PC-9 (cell line): ENCODE data around the gene ECHDC3.

Source experiments
- CTCF ChIP-seq: fragments of 200-600 bp; sonication (generic); conservative IDR thresholded peaks from 2 replicates; pipeline ENCODE4 v1.6.1; 2017; ENCODE audit warnings: mixed run types, antibody characterized with exemption, mild to moderate bottlenecking, moderate library complexity
- EZH2 ChIP-seq: fragments of 200-600 bp; sonication (generic); IDR thresholded peaks from 2 replicates; pipeline ENCODE4 v1.8.0; 2017; ENCODE audit warnings: antibody characterized with exemption, low read depth

DNA sequence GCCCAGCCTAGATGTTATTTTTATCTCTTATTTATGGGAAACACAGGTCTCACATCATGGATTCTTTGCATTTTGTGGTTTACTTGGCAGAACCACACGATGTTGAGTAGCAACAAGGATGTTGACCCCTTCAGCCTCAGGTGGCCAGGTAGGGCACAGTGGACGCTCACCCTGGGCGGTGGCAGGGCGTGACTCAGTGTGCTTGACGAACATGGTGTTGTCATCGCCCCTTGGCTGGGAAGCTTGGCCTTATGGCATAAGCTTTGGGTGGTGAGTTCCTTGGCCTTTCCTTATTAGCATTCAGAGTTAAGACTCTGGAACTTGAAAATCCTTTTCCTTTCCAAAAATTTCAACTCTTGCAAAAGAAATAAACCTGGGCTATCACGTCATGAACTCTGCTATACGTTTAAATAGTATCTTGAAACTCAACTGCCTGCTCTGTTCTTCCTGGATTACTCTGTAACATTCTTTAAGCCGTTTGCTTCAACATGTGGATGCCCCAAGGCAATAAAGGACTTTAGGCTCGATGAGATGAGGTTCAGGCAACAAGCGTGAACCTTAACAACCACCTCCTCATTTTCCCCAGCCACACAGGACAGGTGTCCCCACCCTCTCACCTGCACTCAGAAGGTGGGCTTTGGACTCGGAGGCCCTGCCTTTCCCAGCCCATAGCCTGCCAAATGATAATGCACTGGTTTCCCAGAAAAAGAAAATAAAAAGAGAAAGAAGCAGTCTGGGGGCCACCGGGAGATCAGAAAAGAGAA is 22.5 kb upstream of the ECHDC3 start:
- TF ChIP-seq CTCF (no peak), EZH2 (no peak)
